ENCODE results near the gene TRIP13.

The TRIP13 gene

GRCh38 chr5:945691-946551, 53.2 kb downstream of the TRIP13 start:
- TF ChIP-seq POLR2A (IDR thresholded peaks at IDR 0.05; ENCODE audit: low read depth, low read length): no peak
- DNase-seq (ENCODE audit: insufficient read length, low spot score) (no peak), FAIRE-seq (no peak)

DNA sequence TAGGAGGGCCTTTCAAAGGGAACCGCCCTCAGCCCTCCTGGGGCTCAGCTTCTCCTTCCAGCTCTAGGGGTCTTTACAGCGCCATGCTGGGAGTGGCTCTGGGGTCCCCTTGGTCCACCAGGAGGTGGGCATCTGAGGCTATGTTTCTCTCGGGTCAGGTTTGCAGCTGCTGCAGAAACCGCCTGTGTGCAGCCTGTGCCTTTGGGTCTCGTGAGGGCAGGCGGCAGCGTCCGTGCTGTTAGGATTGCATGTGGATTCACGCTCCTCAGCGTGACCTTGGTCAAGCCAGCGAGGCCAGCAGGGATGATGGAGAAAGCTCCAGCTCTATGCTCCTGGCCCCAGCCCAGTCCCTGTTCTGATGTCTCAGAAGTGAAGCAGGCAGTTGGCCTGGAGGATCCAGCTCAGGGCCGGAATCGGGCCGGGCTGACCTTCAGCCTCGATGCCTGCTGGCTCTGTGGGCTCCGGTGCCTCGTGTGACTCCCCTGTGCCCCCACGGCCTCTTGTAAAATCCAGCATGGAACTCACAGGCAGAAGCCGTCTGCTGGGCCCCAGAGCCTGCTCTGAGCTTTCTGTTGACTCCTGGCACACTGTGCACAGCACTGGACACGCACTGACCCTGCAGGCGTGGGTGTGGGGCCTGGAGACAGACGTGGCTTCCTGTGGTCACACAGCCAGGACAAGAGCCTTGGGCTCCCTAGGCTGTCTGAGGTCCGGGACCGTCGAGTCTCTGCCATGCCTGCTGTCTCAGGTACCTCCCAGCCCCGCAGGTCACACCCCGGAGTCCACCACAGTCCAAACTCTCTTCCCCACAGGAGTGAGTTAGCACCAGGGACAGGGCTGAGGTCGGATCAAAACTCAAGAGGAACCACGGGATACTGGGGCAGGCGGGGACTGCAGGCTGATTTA, 54.3 kb downstream of the TRIP13 start:
- FAIRE-seq (no peak), DNase-seq (ENCODE audit: insufficient read length, low spot score) (no peak)
- TF ChIP-seq POLR2A (IDR thresholded peaks at IDR 0.05; ENCODE audit: low read depth, low read length): no peak

DNA sequence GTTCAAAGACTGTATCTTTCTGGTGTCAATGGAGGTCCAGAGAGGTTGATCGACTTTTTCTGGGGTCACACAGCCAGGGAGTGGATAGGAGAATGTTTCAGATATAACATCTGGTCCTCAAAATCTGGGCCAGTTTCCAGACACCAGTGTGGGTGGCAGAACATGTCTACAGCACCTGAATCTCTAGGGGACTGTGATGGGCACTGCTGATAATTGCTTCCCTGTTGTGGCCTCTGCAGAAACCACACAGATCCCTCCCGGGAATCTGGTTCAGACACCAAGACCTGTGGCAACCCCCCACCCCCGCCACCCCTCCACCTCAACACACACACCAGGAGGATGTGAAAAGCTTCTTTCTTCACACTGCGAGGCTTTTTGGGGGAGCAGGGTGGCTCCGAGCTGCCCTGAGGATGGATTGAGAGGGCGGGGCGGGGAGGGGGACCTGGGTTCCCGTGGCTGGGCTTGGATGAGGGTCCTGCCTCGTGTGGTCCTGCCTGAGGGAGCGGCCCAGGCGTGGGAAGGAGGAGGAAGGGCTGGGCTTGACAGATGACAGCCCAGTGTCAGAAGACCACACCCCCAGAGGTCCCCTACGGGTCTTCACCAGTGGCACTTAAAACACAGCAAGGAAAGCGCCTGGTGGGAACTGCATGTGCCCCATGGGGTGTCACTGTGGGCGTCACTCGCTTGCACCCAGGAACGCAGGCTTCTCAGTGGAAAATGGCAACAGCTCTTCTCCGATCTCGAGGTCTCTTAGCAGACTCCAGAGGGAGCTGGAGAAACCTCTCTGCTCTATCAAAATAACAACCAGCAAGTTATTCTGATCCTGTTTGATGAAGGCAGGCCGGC, 55.2 kb downstream of the TRIP13 start:
- no peak for TF ChIP-seq POLR2A (IDR thresholded peaks at IDR 0.05; ENCODE audit: low read depth, low read length)
- no peak for FAIRE-seq
- DNase-seq (ENCODE audit: insufficient read length, low spot score): no peak

GRCh38 chr5:948472-949274, 56.0 kb downstream of the TRIP13 start:
- no peak for FAIRE-seq
- no peak for DNase-seq (ENCODE audit: insufficient read length, low spot score)
- TF ChIP-seq POLR2A (IDR thresholded peaks at IDR 0.05; ENCODE audit: low read depth, low read length): no peak

GRCh38 chr5:949275-949543, 56.5 kb downstream of the TRIP13 start:
- no peak for TF ChIP-seq POLR2A (IDR thresholded peaks at IDR 0.05; ENCODE audit: low read depth, low read length)
- DNase-seq (ENCODE audit: insufficient read length, low spot score): no peak
- no peak for FAIRE-seq

- TF ChIP-seq POLR2A (IDR thresholded peaks at IDR 0.05; ENCODE audit: low read depth, low read length): no peak
- FAIRE-seq (no peak), DNase-seq (ENCODE audit: insufficient read length, low spot score) (no peak)
Measured at GRCh38 chr5:949815-950560, 57.3 kb downstream of the TRIP13 start.

- TF ChIP-seq POLR2A (IDR thresholded peaks at IDR 0.05; ENCODE audit: low read depth, low read length): no peak
- DNase-seq (ENCODE audit: insufficient read length, low spot score) (no peak), FAIRE-seq (no peak)
Measured at GRCh38 chr5:951940-952596, 59.4 kb downstream of the TRIP13 start.

- TF ChIP-seq POLR2A (IDR thresholded peaks at IDR 0.05; ENCODE audit: low read depth, low read length): no peak
- FAIRE-seq: no peak
- DNase-seq (ENCODE audit: insufficient read length, low spot score): no peak
Measured at GRCh38 chr5:952597-953271, 60.0 kb downstream of the TRIP13 start.

DNA sequence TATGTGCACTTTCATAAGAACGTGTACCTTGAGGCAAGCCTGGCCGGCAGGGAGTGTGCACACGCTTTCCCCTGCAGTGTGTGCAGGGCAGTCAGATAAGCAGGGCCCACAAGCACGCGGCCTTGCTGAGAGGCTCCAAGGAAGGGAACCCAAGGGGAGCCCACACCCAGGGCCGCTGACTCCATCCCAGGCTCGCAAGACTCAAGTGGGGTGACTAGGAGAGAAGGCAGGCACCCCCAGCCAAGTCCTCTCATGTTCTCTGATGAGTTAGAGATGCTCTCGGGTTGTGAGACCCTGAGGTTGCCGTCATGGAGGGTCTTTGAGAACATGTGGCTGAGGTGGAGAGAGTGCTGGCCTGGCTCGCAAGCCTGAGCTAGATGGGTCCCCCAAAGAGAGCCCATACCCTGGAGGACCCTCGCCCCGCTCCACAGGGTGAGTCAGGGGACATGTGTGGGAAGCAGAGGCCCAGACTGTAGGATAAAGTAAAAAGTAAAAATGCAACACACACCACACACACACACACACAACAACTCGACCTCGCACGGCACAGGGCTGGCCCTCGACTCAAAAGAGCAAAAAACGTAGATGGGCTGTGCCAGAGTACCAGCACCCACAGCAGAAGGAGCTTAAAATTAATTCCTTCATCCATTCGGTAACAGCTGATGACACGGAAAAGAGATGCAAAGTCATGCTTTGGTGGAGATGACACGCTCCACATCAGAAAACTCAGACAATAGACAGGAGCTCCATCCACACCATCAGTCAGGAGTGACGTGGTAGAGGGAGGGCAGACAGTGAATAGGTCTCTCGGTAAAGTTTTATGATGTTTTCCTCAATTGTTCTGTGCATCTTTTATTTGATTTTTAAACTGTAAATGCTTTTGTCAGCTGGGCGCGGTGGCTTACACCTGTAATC, 61.1 kb downstream of the TRIP13 start:
- FAIRE-seq (no peak), DNase-seq (ENCODE audit: insufficient read length, low spot score) (no peak)
- no peak for TF ChIP-seq POLR2A (IDR thresholded peaks at IDR 0.05; ENCODE audit: low read depth, low read length)

- no peak for DNase-seq (ENCODE audit: insufficient read length, low spot score)
- no peak for TF ChIP-seq POLR2A (IDR thresholded peaks at IDR 0.05; ENCODE audit: low read depth, low read length)
- no peak for FAIRE-seq
Measured at GRCh38 chr5:955886-956761, 63.4 kb downstream of the TRIP13 start.
